OCI-LY7 (cell line): ENCODE data around the gene OR6B1. TPM values are rescaled to one million over a fixed set of nuclear protein-coding genes. Genes with fewer than 3 reads are reported as not detected.

Experiments
- BruUV-seq: library from RNA; stranded (reverse); fragments of 400-500 nt; replicated peaks from 2 replicates; lab custom pipeline; 2021; lab: Mats Ljungman, UMichigan
- CTCF ChIA-PET: fragments of 300-600 bp; sonication (Branson Sonifier 250); formaldehyde crosslinking; loops from one replicate; lab custom pipeline; 2022; ENCODE audit warnings: antibody characterized with exemption; ENCODE audit not compliant: unreplicated experiment; lab: Charles Lee
- POLR2A ChIA-PET: fragments of 300-600 bp; sonication (Branson Sonifier 250); formaldehyde crosslinking; loops from one replicate; lab custom pipeline; 2022; ENCODE audit warnings: antibody characterized with exemption; lab: Charles Lee
- DNase-seq: peaks from one replicate; pipeline ENCODE4 v3.0.0-alpha.2; 2015; ENCODE audit warnings: low spot score
- H2AFZ ChIP-seq: fragments of 200-600 bp; sonication (generic), shearing (Covaris generic); 2 replicates; pipeline ENCODE4 v1.6.1; 2014; ENCODE audit warnings: mild to moderate bottlenecking, antibody characterized with exemption, low read length, moderate library complexity
- H3K27ac ChIP-seq: fragments of 200-600 bp; sonication (generic); 2 replicates; pipeline ENCODE4 v1.5.1; 2014; ENCODE audit warnings: mixed run types, low read depth, mild to moderate bottlenecking, moderate library complexity, low read length, inconsistent platforms; ENCODE audit not compliant: poor library complexity, severe bottlenecking
- H3K36me3 ChIP-seq: fragments of 200-600 bp; sonication (generic); 2 replicates; pipeline ENCODE4 v1.6.1; 2014; ENCODE audit warnings: mild to moderate bottlenecking, antibody characterized with exemption, low read length, moderate library complexity, mixed read lengths; ENCODE audit not compliant: insufficient read depth
- H3K4me1 ChIP-seq: fragments of 200-600 bp; sonication (generic); 2 replicates; pipeline ENCODE4 v1.5.1; 2014; ENCODE audit warnings: mild to moderate bottlenecking, low read length; ENCODE audit not compliant: insufficient read depth, poor library complexity, severe bottlenecking
- H3K4me2 ChIP-seq: fragments of 200-600 bp; sonication (generic); 2 replicates; pipeline ENCODE4 v1.6.1; 2014; ENCODE audit warnings: mild to moderate bottlenecking, low read length
- H3K4me3 ChIP-seq: fragments of 200-600 bp; sonication (generic); 2 replicates; pipeline ENCODE4 v1.5.1; 2014; ENCODE audit warnings: mild to moderate bottlenecking, low read depth, low read length; ENCODE audit not compliant: poor library complexity, severe bottlenecking
- H3K79me2 ChIP-seq: fragments of 200-600 bp; sonication (generic); 2 replicates; pipeline ENCODE4 v1.6.1; 2016; ENCODE audit warnings: low read depth, mild to moderate bottlenecking, low read length, moderate library complexity, mixed read lengths; ENCODE audit not compliant: insufficient read depth
- H3K9me2 ChIP-seq: fragments of 200-600 bp; sonication (generic); 2 replicates; pipeline ENCODE4 v1.6.1; 2016; ENCODE audit warnings: mild to moderate bottlenecking, low read length, mixed read lengths; ENCODE audit not compliant: insufficient read depth
- H3K9me3 ChIP-seq: fragments of 200-600 bp; sonication (generic); 2 replicates; pipeline ENCODE4 v1.6.1; 2014; ENCODE audit warnings: mild to moderate bottlenecking, mixed run types, low read length, mixed read lengths
- H4K20me1 ChIP-seq: fragments of 200-600 bp; sonication (generic); 2 replicates; pipeline ENCODE4 v1.6.1; 2014; ENCODE audit warnings: mild to moderate bottlenecking, antibody characterized with exemption, low read length, moderate library complexity, mixed read lengths; ENCODE audit not compliant: insufficient read depth
- CTCF ChIP-seq: fragments of 200-600 bp; sonication (generic); conservative IDR thresholded peaks from 2 replicates; pipeline ENCODE4 v1.5.1; 2014; ENCODE audit warnings: mild to moderate bottlenecking, antibody characterized with exemption, low read length, moderate library complexity, mixed read lengths
- EZH2phosphoT487 ChIP-seq: fragments of 200-600 bp; sonication (generic); IDR thresholded peaks from 2 replicates; pipeline ENCODE4 v1.6.1; 2018; ENCODE audit warnings: low read depth, borderline replicate concordance, mild to moderate bottlenecking, mixed run types, antibody characterized with exemption, low read length, moderate library complexity, mixed read lengths
- intact Hi-C: fragments of 100-400 bp; cut with micrococcal nuclease; formaldehyde crosslinking; loops from one replicate; pipeline ENCODE4 v1.10.0; 2022; ENCODE audit not compliant: unreplicated experiment
- total RNA-seq, 2 experiments: library from RNA; depleted of rRNA in 1 of 2; stranded (reverse); fragments of >200 nt in 1 of 2; shearing (Covaris generic) in 1 of 2; gene quantifications; 2 replicates each; pipeline ENCODE4 v1.2.3, GENCODE V29; 2014 to 2022

OR6B1 gene
- total RNA-seq, 2 experiments from 2014 or later: not detected

- no peaks in the 10 kb centered on the region for H3K79me2 ChIP-seq
- no peaks in the 10 kb centered on the region for H4K20me1 ChIP-seq
- BruUV-seq: no TSS peak
- no peak within 1 kb of the TSS for H3K4me2 ChIP-seq
- H2AFZ ChIP-seq: no peak within 1 kb of the TSS
- intact Hi-C loops: no loop called here
- no peak within 1 kb of the TSS for H3K4me3 ChIP-seq
- CTCF ChIA-PET: no interaction called here
- no peaks in the 10 kb centered on the region for H3K4me1 ChIP-seq
- H3K9me3 ChIP-seq: no peaks in the 10 kb centered on the region
- H3K9me2 ChIP-seq: no peaks in the 10 kb centered on the region
- POLR2A ChIA-PET: no interaction called here
- H3K36me3 ChIP-seq: no peaks in the 10 kb centered on the region
- TF ChIP-seq EZH2phosphoT487 (no peak), CTCF (no peak)
- no peak within 1 kb of the TSS for H3K27ac ChIP-seq
- DNase-seq: no peak
Observed at GRCh38 chr7:143954544-143954943, 45.6 kb upstream of the OR6B1 start, which contains the start of gene OR2F1. Gene OR2F1 (plus strand): TSS chr7:143954844. CDS start chr7:143959971, 5,127 bp downstream.

GRCh38 chr7:143958781-143959180, 41.3 kb upstream of the OR6B1 start:
- DNase-seq: no peak
- no peaks in the 10 kb centered on the region for H3K9me3 ChIP-seq
- ChIA-PET POLR2A (no interaction called here), CTCF (no interaction called here)
- intact Hi-C loops: no loop called here
- H3K9me2 ChIP-seq: no peaks in the 10 kb centered on the region
- H3K4me2 ChIP-seq: no peak overlapping the region
- H3K27ac ChIP-seq: no peak overlapping the region
- BruUV-seq: no TSS peak
- H3K4me1 ChIP-seq: no peaks in the 10 kb centered on the region
- no peaks in the 10 kb centered on the region for H3K36me3 ChIP-seq
- no peak overlapping the region for H2AFZ ChIP-seq
- H3K79me2 ChIP-seq: no peaks in the 10 kb centered on the region
- no peaks in the 10 kb centered on the region for H4K20me1 ChIP-seq
- H3K4me3 ChIP-seq: no peak overlapping the region
- no peak for TF ChIP-seq CTCF
- TF ChIP-seq EZH2phosphoT487: no peak

GRCh38 chr7:143960813-143961610, 39.1 kb upstream of the OR6B1 start:
- H3K27ac ChIP-seq: no peak overlapping the region
- POLR2A ChIA-PET: no interaction called here
- DNase-seq: no peak
- H3K79me2 ChIP-seq: no peaks in the 10 kb centered on the region
- no peak overlapping the region for H3K4me3 ChIP-seq
- H3K4me2 ChIP-seq: no peak overlapping the region
- no peaks in the 10 kb centered on the region for H3K9me2 ChIP-seq
- H4K20me1 ChIP-seq: no peaks in the 10 kb centered on the region
- H3K9me3 ChIP-seq: no peaks in the 10 kb centered on the region
- H3K36me3 ChIP-seq: no peaks in the 10 kb centered on the region
- intact Hi-C loops: no loop called here
- no TSS peak for BruUV-seq
- H3K4me1 ChIP-seq: no peaks in the 10 kb centered on the region
- TF ChIP-seq CTCF (no peak), EZH2phosphoT487 (no peak)
- CTCF ChIA-PET: interaction anchor here (0.7 kb wide), 1 partner anchor 20 kb away, joined by 4 read pairs; no protein-coding TSS in a partner anchor
- H2AFZ ChIP-seq: no peak overlapping the region
